ENCODE measurements around the gene MN1.

Gene MN1

GRCh38 chr22:27825174-27825573 lies 23.6 kb upstream of the MN1 start:
- DNase-seq: no peak

GRCh38 chr22:27823221-27823620 lies 21.7 kb upstream of the MN1 start:
- no peak for DNase-seq

GRCh38 chr22:27820896-27821866 lies 19.6 kb upstream of the MN1 start:
- DNase-seq: no peak

- no peak for DNase-seq
These were observed 15.0 kb upstream of the MN1 start for GRCh38 chr22:27816552-27816951.

GRCh38 chr22:27815826-27816530 lies 14.4 kb upstream of the MN1 start:
- DNase-seq: no peak

- DNase-seq: no peak
These were observed 13.4 kb upstream of the MN1 start for GRCh38 chr22:27814993-27815392.

- no peak for DNase-seq
These were observed 10.2 kb upstream of the MN1 start for GRCh38 chr22:27811778-27812177.

- DNase-seq: no peak
These were observed 9.1 kb upstream of the MN1 start for GRCh38 chr22:27810609-27811151.

- DNase-seq: no peak
These were observed 8.4 kb upstream of the MN1 start for GRCh38 chr22:27809700-27810608.

- no peak for DNase-seq
These were observed 7.7 kb upstream of the MN1 start for GRCh38 chr22:27809226-27809603.

GRCh38 chr22:27808451-27809225 lies 7.1 kb upstream of the MN1 start:
- no peak for DNase-seq

GRCh38 chr22:27805841-27806240 lies 4.3 kb upstream of the MN1 start:
- DNase-seq: no peak

GRCh38 chr22:27804470-27805297 lies 3.1 kb upstream of the MN1 start:
- no peak for DNase-seq

- no peak for DNase-seq
These were observed 2.4 kb upstream of the MN1 start for GRCh38 chr22:27803841-27804415.

- DNase-seq: no peak
These were observed 954 bp upstream of the MN1 start for GRCh38 chr22:27802346-27803073.

GRCh38 chr22:27801202-27801615 lies 347 bp downstream of the MN1 start:
- no peak for DNase-seq

- DNase-seq: no peak
These were observed 1.0 kb downstream of the MN1 start for GRCh38 chr22:27800250-27801201.

- DNase-seq: no peak
These were observed 1.7 kb downstream of the MN1 start for GRCh38 chr22:27799827-27800249.

Measured in cortex of kidney (tissue), 1 donor.